ENCODE results near the gene AKNA.
"Not testable (repeated sequence)": the region's sequence is repeated elsewhere in the genome, so short reads cannot be mapped to it uniquely, and the experiment has no call there.

The AKNA gene

DNA sequence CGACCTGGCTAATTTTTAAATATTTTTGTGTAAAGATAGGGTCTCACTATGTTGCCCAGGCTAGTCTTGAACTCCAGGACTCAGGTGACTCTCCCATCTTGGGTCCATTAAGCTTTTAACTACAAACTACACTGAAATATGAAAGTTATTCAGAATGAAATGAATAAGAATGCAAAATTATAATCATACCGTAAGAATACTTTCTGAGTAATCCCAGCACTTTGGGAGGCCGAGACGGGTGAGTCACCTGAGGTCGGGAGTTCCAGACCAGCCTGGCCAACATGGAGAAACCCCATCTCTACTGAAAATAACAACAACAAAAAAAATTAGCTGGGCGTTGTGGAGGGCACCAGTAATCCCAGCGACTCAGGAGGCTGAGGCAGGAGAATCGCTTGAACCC lies 66.0 kb downstream of the AKNA start:
- TF ChIP-seq, protein P1, sequence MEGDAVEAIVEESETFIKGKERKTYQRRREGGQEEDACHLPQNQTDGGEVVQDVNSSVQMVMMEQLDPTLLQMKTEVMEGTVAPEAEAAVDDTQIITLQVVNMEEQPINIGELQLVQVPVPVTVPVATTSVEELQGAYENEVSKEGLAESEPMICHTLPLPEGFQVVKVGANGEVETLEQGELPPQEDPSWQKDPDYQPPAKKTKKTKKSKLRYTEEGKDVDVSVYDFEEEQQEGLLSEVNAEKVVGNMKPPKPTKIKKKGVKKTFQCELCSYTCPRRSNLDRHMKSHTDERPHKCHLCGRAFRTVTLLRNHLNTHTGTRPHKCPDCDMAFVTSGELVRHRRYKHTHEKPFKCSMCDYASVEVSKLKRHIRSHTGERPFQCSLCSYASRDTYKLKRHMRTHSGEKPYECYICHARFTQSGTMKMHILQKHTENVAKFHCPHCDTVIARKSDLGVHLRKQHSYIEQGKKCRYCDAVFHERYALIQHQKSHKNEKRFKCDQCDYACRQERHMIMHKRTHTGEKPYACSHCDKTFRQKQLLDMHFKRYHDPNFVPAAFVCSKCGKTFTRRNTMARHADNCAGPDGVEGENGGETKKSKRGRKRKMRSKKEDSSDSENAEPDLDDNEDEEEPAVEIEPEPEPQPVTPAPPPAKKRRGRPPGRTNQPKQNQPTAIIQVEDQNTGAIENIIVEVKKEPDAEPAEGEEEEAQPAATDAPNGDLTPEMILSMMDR (conservative IDR thresholded peaks at IDR 0.05; ENCODE audit: low read depth): no peak
- ChIA-PET CTCF (interaction anchor here (1.1 kb wide), 1 partner anchor 14 kb away, joined by 3 read pairs; no protein-coding TSS in a partner anchor), POLR2A (ENCODE audit: low non-redundant PET) (no interaction called here)
- DNase-seq (ENCODE audit: low spot score): no peak
- H3K27ac ChIP-seq: no peak overlapping the region

DNA sequence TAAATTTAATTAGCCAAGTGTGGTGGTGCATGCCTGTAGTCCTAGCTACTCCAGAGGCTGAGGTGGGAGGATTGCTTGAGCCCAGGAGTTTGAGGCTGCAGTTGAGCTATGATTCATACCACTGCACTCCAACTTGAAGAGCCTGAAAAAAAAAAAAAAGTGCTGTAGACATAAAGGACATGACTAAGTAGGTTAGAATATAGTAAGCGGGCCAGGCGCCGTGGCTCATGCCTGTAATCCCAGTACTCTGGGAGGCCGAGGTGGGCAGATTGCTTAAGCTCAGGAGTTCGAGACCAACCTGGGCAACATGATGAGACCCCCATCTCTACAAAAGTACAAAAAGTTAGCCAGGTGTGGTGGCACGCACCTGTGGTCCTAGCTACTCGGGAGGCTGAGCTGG lies 67.1 kb downstream of the AKNA start:
- POLR2A ChIA-PET (ENCODE audit: low non-redundant PET); H3K27ac ChIP-seq; DNase-seq (ENCODE audit: low spot score): not testable (repeated sequence)
- CTCF ChIA-PET: interaction anchor here (0.6 to 1.1 kb wide), 5 partner anchors 13 to 467 kb away, joined by 3 to 4 read pairs (median 3); no protein-coding TSS in a partner anchor

DNA sequence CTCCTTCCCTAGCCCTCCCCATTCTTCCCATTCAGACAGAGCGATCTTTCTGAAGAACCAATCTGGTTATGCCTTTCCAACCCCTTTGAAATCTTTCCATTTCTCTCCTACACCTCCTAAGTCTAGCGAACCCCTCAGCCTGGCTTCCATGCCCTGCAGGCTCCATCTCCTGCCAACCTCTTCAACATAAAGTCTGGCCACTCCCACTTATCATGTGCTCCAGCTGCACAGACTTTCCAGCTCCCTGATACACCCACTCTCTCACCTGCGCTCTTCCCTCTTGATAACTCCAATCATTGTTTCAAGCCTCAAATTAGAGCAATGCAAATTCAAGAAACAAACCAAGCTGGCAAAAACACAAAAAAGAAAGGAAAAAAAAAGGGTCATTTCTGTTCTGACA lies 68.6 kb downstream of the AKNA start:
- H3K27ac ChIP-seq: no peak overlapping the region
- TF ChIP-seq, protein P1 (conservative IDR thresholded peaks at IDR 0.05; ENCODE audit: low read depth): no peak
- ChIA-PET CTCF (interaction anchor here (0.6 kb wide), 1 partner anchor 335 kb away, joined by 3 read pairs; no protein-coding TSS in a partner anchor), POLR2A (ENCODE audit: low non-redundant PET) (no interaction called here)
- DNase-seq (ENCODE audit: low spot score): no peak

DNA sequence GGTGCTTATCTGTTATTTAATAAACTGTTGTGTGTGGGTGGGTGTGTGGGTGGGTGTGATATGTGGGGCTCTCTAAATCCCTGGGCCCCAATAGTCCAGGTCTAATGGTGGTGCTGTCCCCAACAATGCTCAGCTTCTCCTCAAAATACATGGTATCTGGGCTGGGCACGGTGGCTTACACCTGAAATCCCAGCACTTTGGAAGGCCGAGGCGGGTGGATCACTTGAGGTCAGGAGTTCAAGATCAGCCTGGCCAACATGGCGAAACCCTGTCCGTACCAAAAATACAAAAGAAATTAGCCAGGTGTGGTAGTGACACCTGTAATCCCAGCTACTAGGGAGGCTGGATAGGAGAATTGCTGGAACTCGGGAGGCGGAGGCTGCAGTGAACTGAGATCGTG lies 69.4 kb downstream of the AKNA start:
- ChIA-PET CTCF (interaction anchor here (0.7 kb wide), 1 partner anchor 427 kb away, joined by 8 read pairs; no protein-coding TSS in a partner anchor), POLR2A (ENCODE audit: low non-redundant PET) (no interaction called here)
- TF ChIP-seq, protein P1 (conservative IDR thresholded peaks at IDR 0.05; ENCODE audit: low read depth): no peak
- DNase-seq (ENCODE audit: low spot score): no peak
- no peak overlapping the region for H3K27ac ChIP-seq

DNA sequence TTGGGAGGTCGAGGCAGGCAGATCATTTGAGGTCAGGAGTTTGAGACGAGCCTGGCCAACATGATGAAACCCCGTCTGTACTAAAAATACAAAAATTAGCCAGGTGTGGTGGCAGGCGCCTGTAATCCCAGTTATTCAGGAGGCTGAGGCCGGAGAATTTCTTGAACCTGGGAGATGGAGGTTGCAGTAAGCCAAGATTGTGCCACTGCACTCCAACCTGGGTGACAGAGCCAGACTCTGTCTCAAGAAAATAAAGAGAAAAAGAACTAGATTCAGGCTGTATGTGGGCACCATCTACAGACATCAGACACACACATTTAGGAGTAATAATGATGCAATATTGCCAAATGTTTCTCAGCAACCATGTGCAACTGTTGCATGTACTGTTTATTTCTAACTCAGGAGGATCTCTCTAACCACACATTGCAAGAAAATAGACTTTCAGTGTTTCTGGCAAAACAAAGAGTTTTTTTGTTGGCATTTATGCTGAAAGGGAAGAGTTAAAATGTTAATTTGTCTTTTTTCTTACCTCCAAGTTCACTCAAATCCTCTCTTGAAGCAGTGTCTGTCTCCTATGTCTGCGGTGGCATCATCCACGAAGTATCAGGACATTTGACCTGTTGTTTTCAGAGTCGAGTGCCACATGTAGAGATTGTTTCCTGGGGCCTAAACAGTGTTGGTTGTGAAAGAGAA lies 70.0 kb downstream of the AKNA start:
- TF ChIP-seq, protein P1 (conservative IDR thresholded peaks at IDR 0.05; ENCODE audit: low read depth): no peak
- H3K27ac ChIP-seq: no peak overlapping the region
- ChIA-PET CTCF (interaction anchor here (0.7 kb wide), 1 partner anchor 427 kb away, joined by 8 read pairs; no protein-coding TSS in a partner anchor), POLR2A (ENCODE audit: low non-redundant PET) (no interaction called here)
- DNase-seq (ENCODE audit: low spot score): no peak

DNA sequence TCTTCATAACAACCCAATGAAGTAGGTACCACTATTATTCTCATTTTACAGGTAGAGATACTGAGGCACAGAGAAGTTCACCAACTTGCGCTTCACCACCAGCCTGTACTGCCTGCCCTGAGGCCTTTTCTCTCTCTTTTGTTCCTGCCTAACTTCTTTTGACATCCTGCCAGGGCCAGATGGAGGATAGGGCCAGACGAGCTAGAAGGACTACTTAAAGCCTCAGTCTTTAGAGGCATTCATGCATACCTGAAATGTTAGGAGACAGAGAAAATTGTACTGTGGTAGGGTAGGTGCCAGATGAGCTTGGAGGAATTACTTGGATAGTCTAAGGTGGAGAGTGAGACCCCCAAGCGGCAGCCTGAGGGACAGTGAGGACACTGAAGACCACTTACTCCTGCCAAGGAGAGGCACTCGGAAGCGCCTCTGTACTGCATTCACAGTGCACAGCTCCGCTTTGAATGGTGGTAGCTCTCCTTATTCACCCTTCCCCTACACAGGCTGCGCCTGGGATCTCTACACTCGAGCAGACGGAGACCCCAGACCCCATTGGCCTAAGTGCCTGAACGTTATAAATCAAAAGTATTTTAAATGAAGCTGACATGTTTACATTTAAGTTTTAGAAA lies 71.1 kb downstream of the AKNA start:
- ChIA-PET CTCF (interaction anchor here (0.6 to 1.5 kb wide), 2 partner anchors 71 to 162 kb away, joined by 3 to 4 read pairs; partner anchors contain the start of gene COL27A1), POLR2A (ENCODE audit: low non-redundant PET) (no interaction called here)
- no peak for DNase-seq (ENCODE audit: low spot score)
- no peak overlapping the region for H3K27ac ChIP-seq
- TF ChIP-seq, protein P1 (conservative IDR thresholded peaks at IDR 0.05; ENCODE audit: low read depth): no peak

Measured in RWPE1 (cell line).